BLaER1 treated with 17β-estradiol and CSF1 and Interleukin-3, amounts not matched to agents 10 nM and 100 nM (cell line): ENCODE data around the gene NR2F2.
"Not testable (repeated sequence)": the region's sequence is repeated elsewhere in the genome, so short reads cannot be mapped to it uniquely, and the experiment has no call there.

ENCODE experiments used
- H3K27ac ChIP-seq, 11 experiments: shearing (Covaris generic); formaldehyde crosslinking; 2 replicates each; pipeline ENCODE4 v1.8.1; 2022
- H3K27me3 ChIP-seq, 11 experiments: shearing (Covaris generic); formaldehyde crosslinking; 2 replicates each; pipeline ENCODE4 v1.8.1; 2022
- H3K36me3 ChIP-seq, 11 experiments: shearing (Covaris generic); formaldehyde crosslinking; 2 replicates each; pipeline ENCODE4 v1.8.1; 2022
- H3K4me1 ChIP-seq, 10 experiments: shearing (Covaris generic); formaldehyde crosslinking; 2 replicates each; pipeline ENCODE4 v1.8.1; 2022
- H3K4me2 ChIP-seq, 11 experiments: shearing (Covaris generic); formaldehyde crosslinking; 2 replicates each; pipeline ENCODE4 v1.8.1; 2022
- H3K4me3 ChIP-seq, 10 experiments: shearing (Covaris generic); formaldehyde crosslinking; 2 replicates each; pipeline ENCODE4 v1.8.1; 2022
- H3K9ac ChIP-seq, 11 experiments: shearing (Covaris generic); formaldehyde crosslinking; 2 replicates each; pipeline ENCODE4 v1.8.1; 2022
- H3K9me3 ChIP-seq, 11 experiments: shearing (Covaris generic); formaldehyde crosslinking; replicated peaks in 1 of 11; 2 replicates each; pipeline ENCODE4 v1.8.1; 2022
- H4K20me1 ChIP-seq, 11 experiments: shearing (Covaris generic); formaldehyde crosslinking; 2 replicates each; pipeline ENCODE4 v1.8.1; 2022
- Cebpa-rat ChIP-seq, 11 experiments: shearing (Covaris generic); IDR thresholded peaks; 2 replicates each; pipeline ENCODE4 v1.8.1; 2022

NR2F2 gene

GRCh38 chr15:96372554-96372953, 42.1 kb downstream of the NR2F2 start:
- Histone ChIP-seq H3K4me2 (no peak overlapping the region), H3K36me3 (no peaks in the 10 kb centered on the region), H3K27me3 (peaks cover 32 to 35% (median 35%) of the 10 kb centered on the region in 11 experiments), H4K20me1 (no peaks in the 10 kb centered on the region), H3K4me3 (no peak overlapping the region), H3K4me1 (no peaks in the 10 kb centered on the region), H3K9me3 (peaks cover 12 to 25% (median 13%) of the 10 kb centered on the region in 11 experiments; a peak in 21 of 22 replicates), H3K9ac (no peak overlapping the region), H3K27ac (no peak overlapping the region)
- TF ChIP-seq Cebpa-rat (IDR thresholded peaks at IDR 0.05) = no peak

GRCh38 chr15:96374499-96374898, 44.0 kb downstream of the NR2F2 start:
- Histone ChIP-seq H3K4me2 (no peak overlapping the region), H3K4me3 (no peak overlapping the region), H4K20me1 (no peaks in the 10 kb centered on the region), H3K27me3 (peaks cover 12 to 16% (median 15%) of the 10 kb centered on the region in 11 experiments), H3K36me3 (no peaks in the 10 kb centered on the region), H3K9me3 (peaks cover 0 to 7% (median 0%) of the 10 kb centered on the region in 11 experiments; a peak in 2 of 22 replicates), H3K27ac (no peak overlapping the region), H3K4me1 (no peaks in the 10 kb centered on the region), H3K9ac (no peak overlapping the region)
- no peak for TF ChIP-seq Cebpa-rat (IDR thresholded peaks at IDR 0.05)

GRCh38 chr15:96379592-96379991, 49.1 kb downstream of the NR2F2 start:
- not testable (repeated sequence) for H3K27ac ChIP-seq, H3K4me1 ChIP-seq, H4K20me1 ChIP-seq, H3K9me3 ChIP-seq, H3K4me2 ChIP-seq, H3K9ac ChIP-seq, H3K36me3 ChIP-seq, H3K27me3 ChIP-seq, H3K4me3 ChIP-seq

- no peaks in the 10 kb centered on the region for H3K36me3 ChIP-seq
- H3K9me3 ChIP-seq = peaks cover 0 to 4% (median 0%) of the 10 kb centered on the region in 11 experiments; a peak in 1 of 22 replicates
- H3K27ac ChIP-seq = no peak overlapping the region
- no peak for TF ChIP-seq Cebpa-rat (IDR thresholded peaks at IDR 0.05)
- no peaks in the 10 kb centered on the region for H3K27me3 ChIP-seq
- peaks cover 0 to 5% (median 0%) of the 10 kb centered on the region in 10 experiments; a peak in 1 of 20 replicates for H3K4me1 ChIP-seq
- H3K4me3 ChIP-seq = no peak overlapping the region
- H3K9ac ChIP-seq = no peak overlapping the region
- H3K4me2 ChIP-seq = no peak overlapping the region
- no peaks in the 10 kb centered on the region for H4K20me1 ChIP-seq
These were observed 51.0 kb downstream of the NR2F2 start for GRCh38 chr15:96381463-96381862.

- TF ChIP-seq Cebpa-rat (IDR thresholded peaks at IDR 0.05) = no peak
- peaks cover 0 to 5% (median 0%) of the 10 kb centered on the region in 10 experiments; a peak in 1 of 20 replicates for H3K4me1 ChIP-seq
- H3K9me3 ChIP-seq = peaks cover 0 to 4% (median 0%) of the 10 kb centered on the region in 11 experiments; a peak in 1 of 22 replicates
- no peaks in the 10 kb centered on the region for H3K36me3 ChIP-seq
- no peaks in the 10 kb centered on the region for H3K27me3 ChIP-seq
- H4K20me1 ChIP-seq = no peaks in the 10 kb centered on the region
- no peak overlapping the region for H3K9ac ChIP-seq
- H3K4me2 ChIP-seq = no peak overlapping the region
- H3K27ac ChIP-seq = no peak overlapping the region
- no peak overlapping the region for H3K4me3 ChIP-seq
These were observed 54.7 kb downstream of the NR2F2 start for GRCh38 chr15:96385195-96385594.

- no peaks in the 10 kb centered on the region for H3K27me3 ChIP-seq
- no peak overlapping the region for H3K4me2 ChIP-seq
- H3K4me3 ChIP-seq = no peak overlapping the region
- H3K36me3 ChIP-seq = no peaks in the 10 kb centered on the region
- H3K9ac ChIP-seq = no peak overlapping the region
- H4K20me1 ChIP-seq = no peaks in the 10 kb centered on the region
- no peak for TF ChIP-seq Cebpa-rat (IDR thresholded peaks at IDR 0.05)
- H3K9me3 ChIP-seq = no peaks in the 10 kb centered on the region
- no peak overlapping the region for H3K27ac ChIP-seq
- peaks cover 0 to 2% (median 0%) of the 10 kb centered on the region in 10 experiments; a peak in 1 of 20 replicates for H3K4me1 ChIP-seq
These were observed 58.2 kb downstream of the NR2F2 start for GRCh38 chr15:96388673-96389072.
